ENCODE measurements around the gene MAP2K3.
"Not testable (repeated sequence)": the region's sequence is repeated elsewhere in the genome, so short reads cannot be mapped to it uniquely, and the experiment has no call there.

MAP2K3 gene

GRCh38 chr17:21301593-21302550, 17.4 kb downstream of the MAP2K3 start:
- no peak for DNase-seq (ENCODE audit: low read depth)
- no peak overlapping the region for H3K4me3 ChIP-seq (ENCODE audit: control insufficient read depth, low read depth, low read length)
- TF ChIP-seq, protein P1, sequence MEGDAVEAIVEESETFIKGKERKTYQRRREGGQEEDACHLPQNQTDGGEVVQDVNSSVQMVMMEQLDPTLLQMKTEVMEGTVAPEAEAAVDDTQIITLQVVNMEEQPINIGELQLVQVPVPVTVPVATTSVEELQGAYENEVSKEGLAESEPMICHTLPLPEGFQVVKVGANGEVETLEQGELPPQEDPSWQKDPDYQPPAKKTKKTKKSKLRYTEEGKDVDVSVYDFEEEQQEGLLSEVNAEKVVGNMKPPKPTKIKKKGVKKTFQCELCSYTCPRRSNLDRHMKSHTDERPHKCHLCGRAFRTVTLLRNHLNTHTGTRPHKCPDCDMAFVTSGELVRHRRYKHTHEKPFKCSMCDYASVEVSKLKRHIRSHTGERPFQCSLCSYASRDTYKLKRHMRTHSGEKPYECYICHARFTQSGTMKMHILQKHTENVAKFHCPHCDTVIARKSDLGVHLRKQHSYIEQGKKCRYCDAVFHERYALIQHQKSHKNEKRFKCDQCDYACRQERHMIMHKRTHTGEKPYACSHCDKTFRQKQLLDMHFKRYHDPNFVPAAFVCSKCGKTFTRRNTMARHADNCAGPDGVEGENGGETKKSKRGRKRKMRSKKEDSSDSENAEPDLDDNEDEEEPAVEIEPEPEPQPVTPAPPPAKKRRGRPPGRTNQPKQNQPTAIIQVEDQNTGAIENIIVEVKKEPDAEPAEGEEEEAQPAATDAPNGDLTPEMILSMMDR (conservative IDR thresholded peaks at IDR 0.05; ENCODE audit: control insufficient read depth, insufficient read depth, low read depth, low read length) = no peak

- H3K4me3 ChIP-seq (ENCODE audit: control insufficient read depth, low read depth, low read length) = no peak overlapping the region
- DNase-seq (ENCODE audit: low read depth) = no peak
- TF ChIP-seq, protein P1 (conservative IDR thresholded peaks at IDR 0.05; ENCODE audit: control insufficient read depth, insufficient read depth, low read depth, low read length) = no peak
Measured at GRCh38 chr17:21302711-21303425, 18.4 kb downstream of the MAP2K3 start.

- TF ChIP-seq, protein P1 (conservative IDR thresholded peaks at IDR 0.05; ENCODE audit: control insufficient read depth, insufficient read depth, low read depth, low read length) = no peak
- no peak overlapping the region for H3K4me3 ChIP-seq (ENCODE audit: control insufficient read depth, low read depth, low read length)
- DNase-seq (ENCODE audit: low read depth) = no peak
Measured at GRCh38 chr17:21303441-21304065, 19.0 kb downstream of the MAP2K3 start.

DNA sequence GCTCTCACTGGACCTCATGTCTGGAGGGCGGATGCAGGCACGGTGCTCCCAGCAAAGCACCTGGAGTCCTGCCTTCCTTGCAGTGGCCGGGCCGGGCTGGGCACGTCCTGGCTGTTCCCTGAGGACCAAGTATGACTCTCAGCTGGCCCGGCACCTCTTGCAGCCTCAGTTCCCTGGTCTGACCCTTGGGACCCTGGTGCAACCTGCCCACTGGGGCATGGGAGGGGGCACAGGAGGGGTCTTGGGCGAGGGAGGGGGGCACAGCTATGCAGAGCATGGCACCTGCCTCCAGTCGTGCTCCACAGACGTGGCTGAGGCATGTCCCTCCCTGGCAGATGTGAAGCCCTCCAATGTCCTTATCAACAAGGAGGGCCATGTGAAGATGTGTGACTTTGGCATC, 19.6 kb downstream of the MAP2K3 start:
- TF ChIP-seq, protein P1 (conservative IDR thresholded peaks at IDR 0.05; ENCODE audit: control insufficient read depth, insufficient read depth, low read depth, low read length) = no peak
- no peak overlapping the region for H3K4me3 ChIP-seq (ENCODE audit: control insufficient read depth, low read depth, low read length)
- DNase-seq (ENCODE audit: low read depth) = no peak

DNA sequence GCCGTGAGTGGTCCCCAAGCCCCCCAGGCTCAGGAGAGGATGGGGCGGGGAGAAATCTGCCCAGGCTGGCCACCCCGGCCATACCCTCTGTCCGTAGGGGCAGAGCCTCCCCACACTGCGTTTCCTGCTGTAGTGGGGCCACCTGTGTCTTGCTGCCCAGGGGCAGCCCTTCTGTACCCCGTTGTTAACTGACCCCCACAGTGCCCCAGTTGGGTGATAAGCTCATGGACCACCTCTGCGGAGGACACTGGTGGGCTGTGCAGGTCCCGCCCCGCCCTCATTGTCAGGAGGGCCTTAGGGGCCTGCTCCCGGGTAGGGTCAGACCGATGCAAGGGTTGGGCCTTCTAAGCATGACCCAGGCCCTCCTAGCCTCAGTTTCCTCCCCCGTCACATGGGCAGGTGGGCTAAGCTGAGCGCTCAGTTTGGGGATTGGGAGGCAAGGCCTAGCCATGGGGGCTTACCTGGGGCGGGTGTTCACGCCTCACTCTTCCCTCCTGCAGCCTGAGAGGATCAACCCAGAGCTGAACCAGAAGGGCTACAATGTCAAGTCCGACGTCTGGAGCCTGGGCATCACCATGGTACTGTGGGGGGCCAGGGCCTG, 20.1 kb downstream of the MAP2K3 start:
- H3K4me3 ChIP-seq (ENCODE audit: control insufficient read depth, low read depth, low read length); DNase-seq (ENCODE audit: low read depth): not testable (repeated sequence)

DNA sequence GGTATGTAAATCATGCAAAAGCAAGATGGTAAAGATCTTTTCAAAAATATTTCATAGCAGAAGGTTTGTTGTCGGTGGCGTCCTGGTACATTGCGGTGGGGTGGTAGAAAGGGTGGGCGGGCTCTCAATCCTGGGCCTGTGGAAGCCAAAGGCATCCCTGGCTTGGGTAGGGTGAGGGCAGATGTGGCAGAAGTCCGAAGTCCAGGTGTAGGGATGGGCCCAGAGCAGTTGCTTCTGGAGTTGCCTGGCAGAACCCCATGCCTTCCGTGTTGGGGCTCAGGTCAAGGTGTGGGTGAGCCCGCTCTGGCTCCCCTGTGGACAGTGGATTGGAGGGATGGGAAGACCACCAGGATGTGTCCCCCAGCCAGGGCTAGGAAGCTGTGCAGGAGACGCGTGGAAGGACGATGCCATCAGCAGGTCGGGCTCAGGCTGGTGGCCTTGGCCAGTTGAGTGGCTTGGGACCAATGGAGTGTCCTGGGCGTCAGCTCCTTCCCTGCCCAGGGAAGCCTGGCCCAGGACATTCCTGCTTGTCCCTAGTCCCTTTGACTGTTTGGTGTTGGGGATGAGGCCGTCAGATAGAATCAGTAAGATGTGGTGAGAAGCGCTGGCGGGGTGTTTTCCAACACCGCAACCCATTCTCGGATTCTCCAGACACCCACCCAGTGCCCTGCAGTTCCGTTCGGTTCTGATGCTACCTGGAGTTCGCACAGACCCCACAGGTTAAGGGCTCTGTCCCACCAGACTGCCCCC, 21.1 kb downstream of the MAP2K3 start:
- not testable (repeated sequence) for H3K4me3 ChIP-seq (ENCODE audit: control insufficient read depth, low read depth, low read length); DNase-seq (ENCODE audit: low read depth)

GRCh38 chr17:21306611-21307272, 22.2 kb downstream of the MAP2K3 start:
- not testable (repeated sequence) for DNase-seq (ENCODE audit: low read depth); H3K4me3 ChIP-seq (ENCODE audit: control insufficient read depth, low read depth, low read length)

DNA sequence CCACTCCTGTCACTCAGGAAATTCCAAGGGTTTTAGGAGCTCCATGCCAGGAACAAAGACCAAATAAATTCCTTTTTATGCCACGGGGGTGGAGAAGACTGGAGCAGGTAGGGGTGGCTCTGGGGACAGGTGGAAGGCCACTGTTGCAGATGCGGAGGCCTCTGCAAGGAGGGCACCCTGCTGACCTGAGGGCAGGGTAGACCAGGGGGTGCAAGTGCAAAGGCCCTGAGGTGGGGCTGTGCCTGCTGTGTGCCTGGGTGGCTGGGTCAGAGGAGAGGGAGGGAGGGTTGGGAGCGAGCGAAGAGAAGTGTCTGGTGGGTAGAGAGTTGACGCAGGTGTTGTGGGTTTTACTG, 22.7 kb downstream of the MAP2K3 start:
- H3K4me3 ChIP-seq (ENCODE audit: control insufficient read depth, low read depth, low read length); DNase-seq (ENCODE audit: low read depth): not testable (repeated sequence)

- not testable (repeated sequence) for H3K4me3 ChIP-seq (ENCODE audit: control insufficient read depth, low read depth, low read length); DNase-seq (ENCODE audit: low read depth)
Measured at GRCh38 chr17:21308931-21309381, 24.4 kb downstream of the MAP2K3 start.

DNA sequence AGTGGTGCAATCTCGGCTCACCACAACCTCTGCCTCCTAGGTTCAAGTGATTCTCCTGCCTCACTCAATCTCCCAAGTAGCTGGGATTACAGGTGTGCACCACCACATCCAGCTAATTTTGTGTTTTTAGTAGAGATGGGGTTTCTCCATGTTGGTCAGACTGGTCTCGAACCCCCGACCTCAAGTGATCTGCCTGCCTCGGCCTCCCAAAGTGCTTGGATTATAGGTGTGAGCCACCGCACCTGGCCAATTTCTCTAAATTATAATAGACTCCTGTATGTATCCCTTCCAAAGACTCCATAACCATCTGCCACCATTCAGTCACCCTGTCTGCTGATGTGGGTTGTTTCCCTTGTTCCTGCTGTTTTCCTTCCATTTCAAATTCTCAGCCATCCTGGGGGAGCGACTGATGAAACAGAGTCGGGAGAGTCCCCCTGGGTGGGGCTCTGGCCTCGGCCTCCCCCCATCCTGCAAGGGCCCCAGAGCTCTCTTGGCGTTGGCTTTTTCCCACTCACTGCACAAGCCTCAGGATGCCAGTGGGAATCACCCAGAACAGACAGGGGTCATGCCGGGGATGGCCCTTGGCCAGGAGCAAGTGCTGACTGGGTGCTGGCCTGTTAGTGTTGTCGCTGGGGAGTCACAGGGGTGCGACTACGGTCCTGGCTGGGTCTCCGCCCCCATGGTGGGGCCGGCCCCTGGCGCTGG, 25.7 kb downstream of the MAP2K3 start:
- DNase-seq (ENCODE audit: low read depth); H3K4me3 ChIP-seq (ENCODE audit: control insufficient read depth, low read depth, low read length): not testable (repeated sequence)

Data from fibroblast of mammary gland (primary cell).